PC-3 (cell line): Measurements from ENCODE around the gene C2CD5.

Source experiments
- CTCF ChIP-seq: fragments of 300-600 bp; sonication (generic); conservative IDR thresholded peaks from 2 replicates; pipeline ENCODE4 v1.5.1; 2017; ENCODE audit warnings: antibody characterized with exemption, low read depth, mild to moderate bottlenecking, low read length
- EZH2 ChIP-seq: fragments of 300-600 bp; sonication (generic); IDR thresholded peaks from one replicate; pipeline ENCODE4 v1.6.1; 2017; ENCODE audit warnings: antibody characterized with exemption, mild to moderate bottlenecking, low read length; ENCODE audit not compliant: unreplicated experiment
- EZH2phosphoT487 ChIP-seq: fragments of 300-600 bp; sonication (generic); IDR thresholded peaks from 2 replicates; pipeline ENCODE4 v1.6.1; 2018; ENCODE audit warnings: mild to moderate bottlenecking, antibody characterized with exemption, low read length, borderline replicate concordance

DNA sequence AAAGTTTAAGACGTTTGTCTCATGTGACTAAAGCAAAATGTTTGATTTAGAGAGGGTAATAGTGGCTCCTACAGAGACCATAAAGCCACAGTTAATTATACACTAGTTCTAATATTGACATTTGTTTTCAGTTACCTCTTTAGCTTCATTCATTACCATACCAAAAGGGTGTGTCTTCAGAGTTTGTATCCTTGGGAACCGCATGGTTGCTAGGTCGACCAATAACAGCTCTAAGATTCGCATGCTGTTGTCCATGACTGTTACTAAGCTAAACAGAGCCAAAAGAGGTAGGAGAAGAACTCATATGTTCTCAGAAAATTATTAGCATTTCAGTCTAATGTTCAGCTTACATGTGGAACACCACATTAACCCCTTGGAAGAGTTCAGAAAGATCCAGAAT lies 44.5 kb upstream of the C2CD5 start:
- TF ChIP-seq CTCF (no peak), EZH2phosphoT487 (no peak), EZH2 (no peak)
